ENCODE data around the gene PRDM4.
"Not testable (repeated sequence)": the region's sequence is repeated elsewhere in the genome, so short reads cannot be mapped to it uniquely, and the experiment has no call there.

PRDM4 gene

GRCh38 chr12:107718606-107719005 is 42.3 kb downstream of the PRDM4 start:
- peaks cover 14 to 48% of the 10 kb centered on the region in 2 experiments for H3K36me3 ChIP-seq (ENCODE audit: control insufficient read depth in 1 of 2, insufficient read depth in 2 of 2, low read depth in 1 of 2, low read length in 2 of 2)
- H2AK5ac ChIP-seq (ENCODE audit: low read length, severe bottlenecking) = no peak overlapping the region
- H3K14ac ChIP-seq (ENCODE audit: low read length in 2 of 2) = no peak overlapping the region
- no peak overlapping the region for H4K8ac ChIP-seq (ENCODE audit: low read length)
- H2BK120ac ChIP-seq (ENCODE audit: low read depth, low read length) = no peak overlapping the region
- 100% methylated on average over 1 of the region's 1 CpG for WGBS
- DNase-seq = no peak
- no peak overlapping the region for H3K9ac ChIP-seq (ENCODE audit: low read length)
- H3K4me1 ChIP-seq (ENCODE audit: control insufficient read depth, insufficient read depth, low read depth, low read length) = no peaks in the 10 kb centered on the region
- H2AFZ ChIP-seq (ENCODE audit: low read depth, low read length) = no peak overlapping the region
- no peak overlapping the region for H2BK12ac ChIP-seq (ENCODE audit: low read length in 2 of 2)
- H2BK5ac ChIP-seq (ENCODE audit: low read depth, low read length, poor library complexity, severe bottlenecking) = no peak overlapping the region
- no peak overlapping the region for H2BK15ac ChIP-seq (ENCODE audit: low read depth, poor library complexity, severe bottlenecking)
- no peak overlapping the region for H3K4me2 ChIP-seq (ENCODE audit: low read length, poor library complexity, severe bottlenecking)
- no peak overlapping the region for H4K91ac ChIP-seq (ENCODE audit: low read length)
- H3K79me1 ChIP-seq (replicated peaks; ENCODE audit: low read length, poor library complexity, severe bottlenecking) = no peaks in the 10 kb centered on the region
- H3K9me3 ChIP-seq (ENCODE audit: control insufficient read depth, low read length) = no peaks in the 10 kb centered on the region
- no peak overlapping the region for H3K4ac ChIP-seq (ENCODE audit: low read depth in 1 of 2, low read length in 2 of 2)
- no peak overlapping the region for H3K4me3 ChIP-seq (ENCODE audit: insufficient read depth in 1 of 2, low read depth in 1 of 2, low read length in 2 of 2)
- H3K18ac ChIP-seq (ENCODE audit: low read depth in 1 of 2, low read length in 2 of 2) = no peak overlapping the region
- H3K27me3 ChIP-seq (ENCODE audit: control insufficient read depth in 1 of 2, insufficient read depth in 1 of 2, low read length in 2 of 2) = no peaks in the 10 kb centered on the region
- H3K27ac ChIP-seq (ENCODE audit: low read length, poor library complexity, severe bottlenecking) = no peak overlapping the region
- H3K23ac ChIP-seq (ENCODE audit: low read length in 2 of 2) = no peak overlapping the region

- H3K4ac ChIP-seq (ENCODE audit: low read depth in 1 of 2, low read length in 2 of 2) = no peak overlapping the region
- H3K9me3 ChIP-seq (ENCODE audit: control insufficient read depth, low read length) = no peaks in the 10 kb centered on the region
- H3K9ac ChIP-seq (ENCODE audit: low read length) = no peak overlapping the region
- no peak overlapping the region for H3K14ac ChIP-seq (ENCODE audit: low read length in 2 of 2)
- no peak overlapping the region for H2BK12ac ChIP-seq (ENCODE audit: low read length in 2 of 2)
- no peak overlapping the region for H3K23ac ChIP-seq (ENCODE audit: low read length in 2 of 2)
- H2BK120ac ChIP-seq (ENCODE audit: low read depth, low read length) = no peak overlapping the region
- H3K79me1 ChIP-seq (replicated peaks; ENCODE audit: low read length, poor library complexity, severe bottlenecking) = peaks cover 5% of the 10 kb centered on the region
- H4K8ac ChIP-seq (ENCODE audit: low read length) = no peak overlapping the region
- no peaks in the 10 kb centered on the region for H3K27me3 ChIP-seq (ENCODE audit: control insufficient read depth in 1 of 2, insufficient read depth in 1 of 2, low read length in 2 of 2)
- no peak overlapping the region for H4K91ac ChIP-seq (ENCODE audit: low read length)
- no peak overlapping the region for H3K27ac ChIP-seq (ENCODE audit: low read length, poor library complexity, severe bottlenecking)
- H2BK5ac ChIP-seq (ENCODE audit: low read depth, low read length, poor library complexity, severe bottlenecking) = no peak overlapping the region
- H3K4me3 ChIP-seq (ENCODE audit: insufficient read depth in 1 of 2, low read depth in 1 of 2, low read length in 2 of 2) = no peak overlapping the region
- H2AK5ac ChIP-seq (ENCODE audit: low read length, severe bottlenecking) = no peak overlapping the region
- H3K18ac ChIP-seq (ENCODE audit: low read depth in 1 of 2, low read length in 2 of 2) = no peak overlapping the region
- no peaks in the 10 kb centered on the region for H3K4me1 ChIP-seq (ENCODE audit: control insufficient read depth, insufficient read depth, low read depth, low read length)
- H2BK15ac ChIP-seq (ENCODE audit: low read depth, poor library complexity, severe bottlenecking) = no peak overlapping the region
- H3K36me3 ChIP-seq (ENCODE audit: control insufficient read depth in 1 of 2, insufficient read depth in 2 of 2, low read depth in 1 of 2, low read length in 2 of 2) = peaks cover 21 to 66% of the 10 kb centered on the region in 2 experiments
- no peak overlapping the region for H3K4me2 ChIP-seq (ENCODE audit: low read length, poor library complexity, severe bottlenecking)
- DNase-seq = no peak
- H2AFZ ChIP-seq (ENCODE audit: low read depth, low read length) = no peak overlapping the region
Measured at GRCh38 chr12:107715780-107716179, 45.2 kb downstream of the PRDM4 start.

GRCh38 chr12:107705522-107705921 is 55.4 kb downstream of the PRDM4 start:
- H4K91ac ChIP-seq (ENCODE audit: low read length); H3K4me2 ChIP-seq (ENCODE audit: low read length, poor library complexity, severe bottlenecking); H3K27ac ChIP-seq (ENCODE audit: low read length, poor library complexity, severe bottlenecking); H3K4ac ChIP-seq (ENCODE audit: low read depth in 1 of 2, low read length in 2 of 2); H3K4me3 ChIP-seq (ENCODE audit: insufficient read depth in 1 of 2, low read depth in 1 of 2, low read length in 2 of 2); H3K9me3 ChIP-seq (ENCODE audit: control insufficient read depth, low read length); H3K27me3 ChIP-seq (ENCODE audit: control insufficient read depth in 1 of 2, insufficient read depth in 1 of 2, low read length in 2 of 2); H3K4me1 ChIP-seq (ENCODE audit: control insufficient read depth, insufficient read depth, low read depth, low read length); H2AFZ ChIP-seq (ENCODE audit: low read depth, low read length); H2AK5ac ChIP-seq (ENCODE audit: low read length, severe bottlenecking); H3K23ac ChIP-seq (ENCODE audit: low read length in 2 of 2); H4K8ac ChIP-seq (ENCODE audit: low read length); H2BK120ac ChIP-seq (ENCODE audit: low read depth, low read length); H2BK5ac ChIP-seq (ENCODE audit: low read depth, low read length, poor library complexity, severe bottlenecking); H3K18ac ChIP-seq (ENCODE audit: low read depth in 1 of 2, low read length in 2 of 2); H2BK12ac ChIP-seq (ENCODE audit: low read length in 2 of 2); H3K9ac ChIP-seq (ENCODE audit: low read length); H3K14ac ChIP-seq (ENCODE audit: low read length in 2 of 2); DNase-seq; H2BK15ac ChIP-seq (ENCODE audit: low read depth, poor library complexity, severe bottlenecking): not testable (repeated sequence)
- 100% methylated on average over 1 of the region's 5 CpGs for WGBS
- peaks cover 22 to 80% of the 10 kb centered on the region in 2 experiments for H3K36me3 ChIP-seq (ENCODE audit: control insufficient read depth in 1 of 2, insufficient read depth in 2 of 2, low read depth in 1 of 2, low read length in 2 of 2)
- peaks cover 19% of the 10 kb centered on the region for H3K79me1 ChIP-seq (replicated peaks; ENCODE audit: low read length, poor library complexity, severe bottlenecking)

- no peak overlapping the region for H4K91ac ChIP-seq (ENCODE audit: low read length)
- no peak overlapping the region for H3K4me3 ChIP-seq (ENCODE audit: insufficient read depth in 1 of 2, low read depth in 1 of 2, low read length in 2 of 2)
- H3K9me3 ChIP-seq (ENCODE audit: control insufficient read depth, low read length) = no peaks in the 10 kb centered on the region
- DNase-seq = no peak
- H3K18ac ChIP-seq (ENCODE audit: low read depth in 1 of 2, low read length in 2 of 2) = no peak overlapping the region
- H2AFZ ChIP-seq (ENCODE audit: low read depth, low read length) = no peak overlapping the region
- peaks cover 20% of the 10 kb centered on the region for H3K79me1 ChIP-seq (replicated peaks; ENCODE audit: low read length, poor library complexity, severe bottlenecking)
- no peak overlapping the region for H2BK5ac ChIP-seq (ENCODE audit: low read depth, low read length, poor library complexity, severe bottlenecking)
- peaks cover 27 to 80% of the 10 kb centered on the region in 2 experiments for H3K36me3 ChIP-seq (ENCODE audit: control insufficient read depth in 1 of 2, insufficient read depth in 2 of 2, low read depth in 1 of 2, low read length in 2 of 2)
- no peak overlapping the region for H2BK12ac ChIP-seq (ENCODE audit: low read length in 2 of 2)
- H2BK120ac ChIP-seq (ENCODE audit: low read depth, low read length) = no peak overlapping the region
- no peak overlapping the region for H3K9ac ChIP-seq (ENCODE audit: low read length)
- H4K8ac ChIP-seq (ENCODE audit: low read length) = no peak overlapping the region
- no peak overlapping the region for H3K14ac ChIP-seq (ENCODE audit: low read length in 2 of 2)
- no peaks in the 10 kb centered on the region for H3K27me3 ChIP-seq (ENCODE audit: control insufficient read depth in 1 of 2, insufficient read depth in 1 of 2, low read length in 2 of 2)
- no peak overlapping the region for H2BK15ac ChIP-seq (ENCODE audit: low read depth, poor library complexity, severe bottlenecking)
- H2AK5ac ChIP-seq (ENCODE audit: low read length, severe bottlenecking) = no peak overlapping the region
- no peak overlapping the region for H3K4me2 ChIP-seq (ENCODE audit: low read length, poor library complexity, severe bottlenecking)
- H3K4me1 ChIP-seq (ENCODE audit: control insufficient read depth, insufficient read depth, low read depth, low read length) = no peaks in the 10 kb centered on the region
- WGBS = 94% methylated on average over 3 of the region's 5 CpGs
- H3K4ac ChIP-seq (ENCODE audit: low read depth in 1 of 2, low read length in 2 of 2) = no peak overlapping the region
- no peak overlapping the region for H3K23ac ChIP-seq (ENCODE audit: low read length in 2 of 2)
- H3K27ac ChIP-seq (ENCODE audit: low read length, poor library complexity, severe bottlenecking) = no peak overlapping the region
Measured at GRCh38 chr12:107704041-107704440, 56.9 kb downstream of the PRDM4 start.
